HEK293T (cell line): ENCODE results near the gene CTDSP1.

Experiments
- CTCF ChIA-PET: fragments of 350-600 bp; formaldehyde crosslinking; extraction: SDS; loops from one replicate; lab custom pipeline; 2021; ENCODE audit warnings: antibody characterized with exemption, inconsistent platforms; lab: Yijun Ruan, JAX
- POLR2A ChIA-PET: fragments of 350-600 bp; formaldehyde crosslinking; extraction: SDS; loops from one replicate; lab custom pipeline; 2020; ENCODE audit warnings: antibody characterized with exemption, inconsistent platforms; lab: Yijun Ruan, JAX
- DNase-seq: peaks from one replicate; pipeline ENCODE4 v3.0.0; 2012; ENCODE audit warnings: mixed read lengths; ENCODE audit errors: extremely low spot score
- ARNT ChIP-seq: fragments of 450-650 bp; IDR thresholded peaks from 2 replicates; pipeline ENCODE4 v1.6.1; 2017; ENCODE audit warnings: mild to moderate bottlenecking
- BHLHE40 ChIP-seq: fragments of 450-650 bp; IDR thresholded peaks from 2 replicates; pipeline ENCODE4 v1.6.1; 2016; ENCODE audit warnings: mild to moderate bottlenecking, moderate library complexity, borderline replicate concordance
- CTBP1 ChIP-seq: fragments of 450-650 bp; IDR thresholded peaks from 2 replicates; pipeline ENCODE4 v1.6.1; 2016; ENCODE audit warnings: borderline replicate concordance
- ELF4 ChIP-seq: fragments of 450-650 bp; IDR thresholded peaks from 2 replicates; pipeline ENCODE4 v1.6.1; 2017; ENCODE audit warnings: antibody characterized with exemption
- FOXA1 ChIP-seq: fragments of 450-650 bp; IDR thresholded peaks from 2 replicates; pipeline ENCODE4 v1.6.1; 2016; ENCODE audit warnings: mild to moderate bottlenecking
- FOXK2 ChIP-seq: fragments of 450-650 bp; IDR thresholded peaks from 2 replicates; pipeline ENCODE4 v1.6.1; 2016; ENCODE audit warnings: mild to moderate bottlenecking
- FOXM1 ChIP-seq: fragments of 450-650 bp; IDR thresholded peaks from 2 replicates; pipeline ENCODE4 v1.6.1; 2017; ENCODE audit warnings: mild to moderate bottlenecking, borderline replicate concordance
- HDGF ChIP-seq: fragments of 450-650 bp; IDR thresholded peaks from 2 replicates; pipeline ENCODE4 v1.6.1; 2017; ENCODE audit warnings: antibody characterized with exemption, borderline replicate concordance
- L3MBTL2 ChIP-seq: fragments of 450-650 bp; conservative IDR thresholded peaks from 2 replicates; pipeline ENCODE4 v1.6.1; 2016; ENCODE audit warnings: mild to moderate bottlenecking
- LEF1 ChIP-seq: fragments of 450-650 bp; IDR thresholded peaks from 2 replicates; pipeline ENCODE4 v1.6.1; 2017; ENCODE audit warnings: mild to moderate bottlenecking, borderline replicate concordance
- NFRKB ChIP-seq: fragments of 450-650 bp; IDR thresholded peaks from 2 replicates; pipeline ENCODE4 v1.6.1; 2016; ENCODE audit warnings: mild to moderate bottlenecking, moderate library complexity
- SP1 ChIP-seq: fragments of 450-650 bp; IDR thresholded peaks from 2 replicates; pipeline ENCODE4 v1.6.1; 2017
- SUZ12 ChIP-seq: fragments of 450-650 bp; IDR thresholded peaks from 2 replicates; pipeline ENCODE4 v1.6.1; 2016; ENCODE audit warnings: mild to moderate bottlenecking
- TARDBP ChIP-seq: fragments of 450-650 bp; IDR thresholded peaks from 2 replicates; pipeline ENCODE4 v1.6.1; 2016
- ZNF384 ChIP-seq: fragments of 450-650 bp; IDR thresholded peaks from 2 replicates; pipeline ENCODE4 v1.6.1; 2016
- TF ChIP-seq, protein P1 (sequence below): fragments of 450-650 bp; IDR thresholded peaks from 2 replicates; pipeline ENCODE4 v1.6.1; 2016

The CTDSP1 gene

DNA sequence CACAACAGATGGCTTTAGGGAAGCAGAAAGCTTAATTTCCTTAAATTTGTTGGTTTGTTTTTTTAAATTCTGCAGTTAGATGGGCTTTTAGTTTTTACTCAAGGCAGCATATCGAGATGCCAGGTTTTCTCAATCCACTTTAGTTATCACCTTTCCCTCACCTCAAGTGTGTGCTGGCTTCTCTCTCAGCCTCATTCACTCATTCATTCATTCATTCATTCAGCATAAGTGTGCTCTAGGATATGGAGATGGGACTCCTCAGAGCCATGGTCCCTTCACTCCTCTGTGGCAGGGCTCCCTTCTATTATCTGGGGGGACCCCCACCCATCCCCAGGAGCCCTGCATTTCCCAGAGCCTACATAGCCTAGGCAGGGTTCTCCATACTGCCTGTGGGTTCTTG is 38.3 kb downstream of the CTDSP1 start:
- no peak for DNase-seq
- POLR2A ChIA-PET = no interaction called here
- no peak for TF ChIP-seq NFRKB
- no peak for TF ChIP-seq FOXA1
- TF ChIP-seq FOXK2 = no peak
- TF ChIP-seq ARNT = no peak
- no peak for TF ChIP-seq L3MBTL2
- TF ChIP-seq SP1 = no peak
- no peak for TF ChIP-seq SUZ12
- TF ChIP-seq HDGF = no peak
- TF ChIP-seq FOXM1 = no peak
- TF ChIP-seq BHLHE40 = no peak
- no peak for TF ChIP-seq ELF4
- TF ChIP-seq LEF1 = no peak
- no peak for TF ChIP-seq TARDBP
- TF ChIP-seq, protein P1, sequence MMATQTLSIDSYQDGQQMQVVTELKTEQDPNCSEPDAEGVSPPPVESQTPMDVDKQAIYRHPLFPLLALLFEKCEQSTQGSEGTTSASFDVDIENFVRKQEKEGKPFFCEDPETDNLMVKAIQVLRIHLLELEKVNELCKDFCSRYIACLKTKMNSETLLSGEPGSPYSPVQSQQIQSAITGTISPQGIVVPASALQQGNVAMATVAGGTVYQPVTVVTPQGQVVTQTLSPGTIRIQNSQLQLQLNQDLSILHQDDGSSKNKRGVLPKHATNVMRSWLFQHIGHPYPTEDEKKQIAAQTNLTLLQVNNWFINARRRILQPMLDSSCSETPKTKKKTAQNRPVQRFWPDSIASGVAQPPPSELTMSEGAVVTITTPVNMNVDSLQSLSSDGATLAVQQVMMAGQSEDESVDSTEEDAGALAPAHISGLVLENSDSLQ = no peak
- TF ChIP-seq CTBP1 = no peak
- TF ChIP-seq ZNF384 = no peak
- CTCF ChIA-PET = no interaction called here

DNA sequence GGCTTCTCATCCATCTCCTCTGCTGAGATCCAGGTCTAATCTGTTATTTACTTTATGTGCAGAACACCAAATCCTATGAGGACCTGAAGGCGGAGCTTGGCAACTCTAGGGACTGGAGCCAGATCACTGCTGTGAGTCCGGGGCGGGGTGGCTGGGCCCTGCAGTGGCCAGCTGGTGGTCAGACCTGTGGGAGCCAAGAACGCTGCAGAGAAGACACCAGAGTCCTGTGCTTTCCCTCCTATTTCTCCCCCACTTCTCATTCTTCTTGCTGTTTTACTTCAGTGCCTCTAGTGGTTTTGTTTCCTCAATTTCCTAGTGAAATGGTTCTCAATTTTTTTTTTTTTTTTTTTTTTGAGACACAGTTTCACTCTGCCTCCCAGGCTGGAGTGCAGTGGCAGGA is 38.9 kb downstream of the CTDSP1 start:
- no peak for TF ChIP-seq TARDBP
- TF ChIP-seq, protein P1 = no peak
- TF ChIP-seq LEF1 = no peak
- no peak for TF ChIP-seq ZNF384
- no peak for TF ChIP-seq SP1
- no peak for TF ChIP-seq ARNT
- no peak for TF ChIP-seq FOXM1
- TF ChIP-seq FOXA1 = no peak
- TF ChIP-seq ELF4 = no peak
- TF ChIP-seq FOXK2 = no peak
- TF ChIP-seq L3MBTL2 = no peak
- no peak for TF ChIP-seq SUZ12
- TF ChIP-seq HDGF = no peak
- no peak for TF ChIP-seq BHLHE40
- no peak for TF ChIP-seq CTBP1
- TF ChIP-seq NFRKB = no peak

DNA sequence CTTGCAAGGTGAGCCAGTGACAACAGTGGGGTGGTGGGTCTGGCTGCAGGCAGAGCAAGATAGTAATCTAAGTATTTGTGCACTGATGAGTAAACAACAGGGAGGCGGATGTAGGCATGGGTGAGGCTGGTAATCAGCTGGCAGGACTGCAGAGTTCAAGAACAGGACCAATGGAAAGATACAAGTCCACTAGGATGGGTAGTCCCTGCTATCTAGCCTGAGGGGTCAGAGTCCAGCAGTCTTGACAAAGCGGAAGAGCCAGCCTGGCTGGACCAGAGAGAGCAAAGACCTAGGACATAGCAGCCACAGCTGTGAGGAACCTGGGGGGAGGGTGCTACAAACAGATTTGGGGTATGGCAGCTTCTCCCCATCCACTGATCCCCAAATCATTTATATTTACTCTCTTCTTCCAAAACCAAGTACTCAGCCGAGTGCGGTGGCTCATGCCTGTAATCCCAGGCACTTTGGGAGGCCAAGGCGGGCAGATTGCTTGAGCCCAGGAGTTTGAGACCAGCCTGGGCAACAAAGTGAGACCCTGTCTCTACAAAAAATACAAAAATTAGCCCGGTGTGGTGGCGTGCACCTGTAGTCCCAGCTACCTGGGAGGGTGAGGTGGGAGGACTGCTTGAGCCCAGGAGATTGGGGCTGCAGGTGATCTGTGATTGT is 45.2 kb downstream of the CTDSP1 start:
- TF ChIP-seq BHLHE40 (no peak), FOXK2 (no peak), TARDBP (no peak), FOXM1 (no peak), CTBP1 (no peak), ELF4 (no peak), FOXA1 (no peak), HDGF (no peak), L3MBTL2 (no peak), SUZ12 (no peak), LEF1 (no peak), NFRKB (no peak), ZNF384 (no peak), SP1 (no peak), ARNT (no peak)
- TF ChIP-seq, protein P1 = no peak
- ChIA-PET CTCF (interaction anchor here (0.9 kb wide), 1 partner anchor 26 kb away, joined by 3 read pairs; no protein-coding TSS in a partner anchor), POLR2A (no interaction called here)
- no peak for DNase-seq

More for the DNA sequence above, 38.9 kb downstream of the CTDSP1 start:
- no peak for DNase-seq
- CTCF ChIA-PET = no interaction called here
- POLR2A ChIA-PET = no interaction called here

DNA sequence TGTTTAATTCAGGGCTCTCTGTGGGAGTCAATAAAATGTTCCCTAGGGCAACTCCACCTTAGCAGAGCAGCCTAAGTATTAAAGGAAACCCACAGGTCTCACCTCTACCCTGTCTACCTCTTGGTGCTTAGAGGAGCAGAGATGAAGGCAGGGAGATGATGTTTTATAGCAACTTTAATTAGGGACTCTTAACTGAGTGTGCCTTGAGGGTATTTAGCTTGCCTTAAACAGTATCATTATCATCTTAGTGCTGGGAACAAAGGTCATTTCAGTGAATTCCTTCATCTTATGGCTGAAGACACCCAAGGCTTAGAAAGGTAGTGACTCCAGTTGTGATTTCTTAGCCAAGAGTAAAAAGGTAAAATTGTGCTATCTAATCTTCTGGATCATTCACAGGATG is 45.9 kb downstream of the CTDSP1 start:
- no peak for DNase-seq
- CTCF ChIA-PET = no interaction called here

DNA sequence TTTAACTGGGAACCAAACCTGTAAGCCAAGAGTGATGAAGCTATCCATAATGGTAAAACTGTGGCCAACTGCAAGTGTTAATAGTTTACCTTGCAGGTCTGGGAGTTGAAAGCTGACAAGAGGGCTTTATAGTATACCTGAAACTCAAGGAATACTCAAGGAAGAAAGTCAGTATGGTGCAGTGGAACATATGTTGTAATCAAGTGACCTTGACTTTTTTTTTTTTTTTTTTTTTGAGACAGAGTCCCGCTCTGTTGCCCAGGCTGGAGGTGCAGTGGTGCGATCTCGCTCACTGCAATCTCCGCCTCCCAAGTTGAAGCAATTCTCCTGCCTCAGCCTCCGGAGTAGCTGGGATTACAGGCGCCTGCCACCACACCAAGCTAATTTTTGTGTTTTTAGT is 46.9 kb downstream of the CTDSP1 start:
- TF ChIP-seq HDGF (no peak), SP1 (no peak), LEF1 (no peak), ZNF384 (no peak), FOXK2 (no peak), SUZ12 (no peak), L3MBTL2 (no peak), ARNT (no peak), ELF4 (no peak), BHLHE40 (no peak), TARDBP (no peak), FOXM1 (no peak), CTBP1 (no peak), NFRKB (no peak), FOXA1 (no peak)
- TF ChIP-seq, protein P1 = no peak
- ChIA-PET POLR2A (interaction anchor here (1.0 kb wide), 1 partner anchor 45 kb away, joined by 3 read pairs; no protein-coding TSS in a partner anchor), CTCF (no interaction called here)
- DNase-seq = no peak

More for the DNA sequence above, 45.9 kb downstream of the CTDSP1 start:
- TF ChIP-seq FOXK2 (no peak), FOXM1 (no peak), ZNF384 (no peak), SP1 (no peak), ARNT (no peak)
- TF ChIP-seq, protein P1 = no peak
- POLR2A ChIA-PET = no interaction called here
